A549 (cell line): ENCODE results near the gene MCM7. TPM values are rescaled to one million over a fixed set of nuclear protein-coding genes. Genes with fewer than 3 reads are reported as not detected.
A peak's percentile ranks its signal among the peaks of the same experiment; 100 is the strongest.

Experiments used
- ATAC-seq, 2 experiments: fragments of 200-7000 bp in 1 of 2; fragments of >200 bp in 1 of 2; cut with Nextera tagmentation in 1 of 2; cut with Tn5 transposase in 1 of 2; 3 replicates each; pipeline versions ENCODE4 v1.8.0 to v1.9.1; 2018 to 2020; ENCODE audit warnings: mild to moderate bottlenecking in 1 of 2, moderate library complexity in 1 of 2
- CTCF ChIA-PET: fragments of 300-600 bp; sonication (Branson Sonifier 250); formaldehyde crosslinking; extraction: SDS; loops from one replicate; lab custom pipeline; 2021; ENCODE audit warnings: antibody characterized with exemption, inconsistent platforms; lab: Yijun Ruan, JAX
- POLR2A ChIA-PET: fragments of 350-600 bp; formaldehyde crosslinking; extraction: SDS; loops from one replicate; lab custom pipeline; 2021; ENCODE audit warnings: antibody characterized with exemption, inconsistent platforms; lab: Yijun Ruan, JAX
- DNase-seq, 2 experiments: peaks; one replicate each; pipeline versions ENCODE4 v3.0.0 to v3.0.0-alpha.2; 2011 to 2016; ENCODE audit warnings: low read depth in 1 of 2, low spot score in 1 of 2
- FAIRE-seq: peaks from 2 replicates; lab custom pipeline; 2011; peaks lifted over from hg19 to GRCh38; lab: Jason Lieb, UNC
- H3K27ac ChIP-seq, 2 experiments: fragments of >200 bp; sonication (Bioruptor Twin); formaldehyde crosslinking; 3 replicates each; pipeline ENCODE4 v1.5.1; 2016 to 2017
- H3K4me1 ChIP-seq: fragments of >200 bp; sonication (Bioruptor Twin); formaldehyde crosslinking; 3 replicates; pipeline ENCODE4 v1.6.1; 2016
- H3K4me2 ChIP-seq: fragments of >200 bp; sonication (Bioruptor Twin); formaldehyde crosslinking; 3 replicates; pipeline ENCODE4 v1.6.1; 2016
- H3K4me3 ChIP-seq: fragments of >200 bp; sonication (Bioruptor Twin); formaldehyde crosslinking; 3 replicates; pipeline ENCODE4 v1.5.1; 2016
- H3K9me3 ChIP-seq: fragments of >200 bp; sonication (Bioruptor Twin); formaldehyde crosslinking; 3 replicates; pipeline ENCODE4 v1.6.1; 2016
- BCL3 ChIP-seq: fragments of >200 bp; sonication (Bioruptor Twin); formaldehyde crosslinking; IDR thresholded peaks from 3 replicates; pipeline ENCODE4 v1.6.1; 2016
- BHLHE40 ChIP-seq: IDR thresholded peaks from 2 replicates; pipeline ENCODE4 v1.6.1; 2012; ENCODE audit warnings: low read depth, low read length, inconsistent platforms
- CEBPB ChIP-seq, 2 experiments: fragments of >200 bp in 1 of 2; sonication (Bioruptor Twin) in 1 of 2; formaldehyde crosslinking in 1 of 2; IDR thresholded peaks; 2 replicates each; pipeline ENCODE4 v1.6.1; 2012 to 2016
- ELK1 ChIP-seq: fragments of 150-350 bp; IDR thresholded peaks from 2 replicates; pipeline ENCODE4 v1.6.1; 2014; ENCODE audit warnings: low read depth, mild to moderate bottlenecking, low read length
- ESRRA ChIP-seq: fragments of 150-350 bp; IDR thresholded peaks from 2 replicates; pipeline ENCODE4 v1.6.1; 2014; ENCODE audit warnings: mild to moderate bottlenecking, low read length, borderline replicate concordance
- FOSB ChIP-seq: fragments of 250-450 bp; sonication (Bioruptor Pico); IDR thresholded peaks from 2 replicates; pipeline ENCODE4 v1.5.0; 2020; ENCODE audit warnings: mild to moderate bottlenecking, moderate library complexity
- FOXS1 ChIP-seq: fragments of 250-450 bp; sonication (Bioruptor Pico); IDR thresholded peaks from 2 replicates; pipeline ENCODE4 v1.5.0; 2020; ENCODE audit warnings: mild to moderate bottlenecking, moderate library complexity
- GATA3 ChIP-seq: IDR thresholded peaks from 2 replicates; pipeline ENCODE4 v1.6.1; 2012; ENCODE audit warnings: borderline replicate concordance
- HEYL ChIP-seq: fragments of 250-450 bp; sonication (Bioruptor Pico); IDR thresholded peaks from 2 replicates; pipeline ENCODE4 v1.8.0; 2021; ENCODE audit warnings: mild to moderate bottlenecking, moderate library complexity
- HOXA7 ChIP-seq: fragments of 250-450 bp; sonication (Bioruptor Pico); IDR thresholded peaks from 2 replicates; pipeline ENCODE4 v1.5.0; 2020; ENCODE audit warnings: mild to moderate bottlenecking, moderate library complexity
- MAFK ChIP-seq: fragments of 450-650 bp; IDR thresholded peaks from 2 replicates; pipeline ENCODE4 v1.6.1; 2014; ENCODE audit not compliant: partially characterized antibody
- NFE2L2 ChIP-seq: fragments of 150-350 bp; conservative IDR thresholded peaks from 2 replicates; pipeline ENCODE4 v1.6.1; 2014; ENCODE audit warnings: low read length
- POLR2A ChIP-seq: IDR thresholded peaks from 2 replicates; pipeline ENCODE4 v1.6.1; 2012; ENCODE audit warnings: mild to moderate bottlenecking, low read length
- POLR2AphosphoS2 ChIP-seq: conservative IDR thresholded peaks from 2 replicates; pipeline ENCODE4 v1.6.1; 2012; ENCODE audit warnings: low read length, improper control_type of control experiment, inconsistent platforms
- RNF2 ChIP-seq: fragments of 200-600 bp; sonication (generic); IDR thresholded peaks from 2 replicates; pipeline ENCODE4 v1.6.1; 2016; ENCODE audit warnings: low read depth, mild to moderate bottlenecking, antibody characterized with exemption, moderate library complexity, borderline replicate concordance
- TFCP2L1 ChIP-seq: fragments of 250-450 bp; sonication (Bioruptor Pico); IDR thresholded peaks from 2 replicates; pipeline ENCODE4 v1.5.0; 2021; ENCODE audit warnings: mild to moderate bottlenecking
- TP53 ChIP-seq: fragments of 250-450 bp; sonication (Bioruptor Pico); IDR thresholded peaks from 2 replicates; pipeline ENCODE4 v1.5.0; 2021; ENCODE audit warnings: mild to moderate bottlenecking, moderate library complexity
- WGBS: methylation state at CpG from one replicate; pipeline ENCODE4 v1.1.6; 2017; ENCODE audit errors: missing lambda C conversion rate; 5-methylcytosine and 5-hydroxymethylcytosine counted together
- polyA plus RNA-seq, 4 experiments: library from polyadenylated mRNA; depleted of rRNA in 3 of 4; stranded (reverse); fragments of >200 nt; fragmentation: RNase III in 1 of 4; extraction: RNeasy Plus Mini Kit Qiagen cat#74134 plus additional on column Dnase treatment in 1 of 4; gene quantifications; 2 replicates in 3 of 4; 3 replicates in 1 of 4; pipeline ENCODE4 v1.2.3, GENCODE V29; 2011 to 2017

MCM7 gene
- polyA plus RNA-seq, 2 of the 4 experiments (the other 2 are of a cell fraction), result 145 to 287 TPM

- Histone ChIP-seq H3K4me1 (peaks cover 11% of the 10 kb centered on the region; the same call in 2 of the 3 replicates), H3K9me3 (no peaks in the 10 kb centered on the region), H3K27ac (no peak overlapping the region), H3K4me3 (no peak overlapping the region), H3K4me2 (no peak overlapping the region)
- POLR2A ChIA-PET, result interaction anchor here (0.7 kb wide), 1 partner anchor 37 kb away, joined by 3 read pairs; no protein-coding TSS in a partner anchor
- TF ChIP-seq FOSB (no peak), TP53 (CRISPR knock-in tag) (no peak), ELK1 (no peak)
- ATAC-seq (no peak), FAIRE-seq (no peak), DNase-seq (no peak)
- CTCF ChIA-PET, result interaction anchor here (0.7 to 1.7 kb wide), 2 partner anchors 13 to 312 kb away, joined by 3 to 6 read pairs; no protein-coding TSS in a partner anchor
- 90% methylated on average over 9 of the region's 9 CpGs for WGBS
Observed at GRCh38 chr7:100095289-100095688, 5.9 kb downstream of the MCM7 start.

- ChIA-PET CTCF (no interaction called here), POLR2A (interaction anchor here (1.4 kb wide), 1 partner anchor 8 kb away, joined by 3 read pairs; the partner anchor contains the start of genes AP4M1 and MCM7)
- DNase-seq (no peak), FAIRE-seq (no peak), ATAC-seq (no peak; a peak in 1 of 6 replicates)
- H3K4me1 ChIP-seq, result peaks cover 12% of the 10 kb centered on the region
- H3K9me3 ChIP-seq, result no peaks in the 10 kb centered on the region
- H3K27ac ChIP-seq, result no peak overlapping the region
- no peak for TF ChIP-seq FOXS1 (CRISPR knock-in tag)
- TF ChIP-seq ESRRA, result no peak
- TF ChIP-seq TFCP2L1 (CRISPR knock-in tag), result peak; percentile 81; the same call in 1 of the 2 replicates
- 0 out of 3 replicates have a peak, but pooled peaks have one; percentile 19 for TF ChIP-seq BCL3
- TF ChIP-seq RNF2, result no peak
- no peak for TF ChIP-seq BHLHE40
- TF ChIP-seq ELK1, result no peak
- TF ChIP-seq HOXA7 (CRISPR knock-in tag), result peak; percentile 66; the same call in 1 of the 2 replicates
- TF ChIP-seq POLR2A, result 0 out of 2 replicates have a peak, but pooled peaks have one; percentile 17
- no peak for TF ChIP-seq CEBPB (IDR thresholded peaks at IDR 0.05)
- no peak for TF ChIP-seq NFE2L2
- peak; percentile 73; the same call in 1 of the 2 replicates for TF ChIP-seq POLR2AphosphoS2
- no peak for TF ChIP-seq HEYL (CRISPR knock-in tag)
- peak; percentile 98 for TF ChIP-seq MAFK
- WGBS, result 92% methylated on average over 16 of the region's 16 CpGs
- H3K4me3 ChIP-seq, result no peak overlapping the region
- no peak overlapping the region for H3K4me2 ChIP-seq
Observed at GRCh38 chr7:100093925-100094486, 7.2 kb downstream of the MCM7 start.

- Histone ChIP-seq H3K9me3 (no peaks in the 10 kb centered on the region), H3K27ac (no peak overlapping the region), H3K4me1 (peaks cover 10% of the 10 kb centered on the region), H3K4me2 (no peak overlapping the region), H3K4me3 (no peak overlapping the region)
- TF ChIP-seq CEBPB (IDR thresholded peaks at IDR 0.05) (no peak), RNF2 (no peak), BCL3 (0 out of 3 replicates have a peak, but pooled peaks have one; percentile 2), GATA3 (no peak)
- ATAC-seq (peak in 1 of 2 experiments; percentile 1; a peak in 1 of 6 replicates), FAIRE-seq (no peak), DNase-seq (no peak)
- POLR2A ChIA-PET, result interaction anchor here (1.4 kb wide), 1 partner anchor 8 kb away, joined by 3 read pairs; the partner anchor contains the start of genes AP4M1 and MCM7
- CTCF ChIA-PET, result no interaction called here
- 86% methylated on average over 13 of the region's 13 CpGs for WGBS
Observed at GRCh38 chr7:100093498-100093897, 7.7 kb downstream of the MCM7 start.
